Measurements from ENCODE around the gene EIF4A3.
"Not testable (repeated sequence)": the region's sequence is repeated elsewhere in the genome, so short reads cannot be mapped to it uniquely, and the experiment has no call there.

EIF4A3 gene

DNA sequence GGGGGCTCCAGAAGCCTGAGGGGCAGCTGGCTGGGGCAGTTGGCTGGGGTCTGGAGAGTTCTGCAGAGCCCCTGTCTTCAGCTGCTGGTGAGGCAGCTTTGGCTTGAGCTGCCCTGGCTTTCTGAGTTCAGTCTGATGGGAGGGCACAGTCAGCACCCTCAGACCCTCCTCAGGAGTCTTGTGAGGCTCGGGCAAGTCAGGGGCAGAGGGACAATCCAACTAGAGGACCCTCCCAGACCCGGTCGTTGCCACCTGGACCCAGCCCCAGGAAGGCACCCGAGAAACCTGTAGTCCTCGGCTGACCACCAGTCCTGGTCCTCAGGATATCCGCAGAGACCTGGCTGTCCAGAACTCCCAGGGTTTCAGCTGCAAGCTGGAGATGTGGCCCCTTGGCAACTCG, 24.8 kb upstream of the EIF4A3 start:
- DNase-seq, result no peak

DNA sequence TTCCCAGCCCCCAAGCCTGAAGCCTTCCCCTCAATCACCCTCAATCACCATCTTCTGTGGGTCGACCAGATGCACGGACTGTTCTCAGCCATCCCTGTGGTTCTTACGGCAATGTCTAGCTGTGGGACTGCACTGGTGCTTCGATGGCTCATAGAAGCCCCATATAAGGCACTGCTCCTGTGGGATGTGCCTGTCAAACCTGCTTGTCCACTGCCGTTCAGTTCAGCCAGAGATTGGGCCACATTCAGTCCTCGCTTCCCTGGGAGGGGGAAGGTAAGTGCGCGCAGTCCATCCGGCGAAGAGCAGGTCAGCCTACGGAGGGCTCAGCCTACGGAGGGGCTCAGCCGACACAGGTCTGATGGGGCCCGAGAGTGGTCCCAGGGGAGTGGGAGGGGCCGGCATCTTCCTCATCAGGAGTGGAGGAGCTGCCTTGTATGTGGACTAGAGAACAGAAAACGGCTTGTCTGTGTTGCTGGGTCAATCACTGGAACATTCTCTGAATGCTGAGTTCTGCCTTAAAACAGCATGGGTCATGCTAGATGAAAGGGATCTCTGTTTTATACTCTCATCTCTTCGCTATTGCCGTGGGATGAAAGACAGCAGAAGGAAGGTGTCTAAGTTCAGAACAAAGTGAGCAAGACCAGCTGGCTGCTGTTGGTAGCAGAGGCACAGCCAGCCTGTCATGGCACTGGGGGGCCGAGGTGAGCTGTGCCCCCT, 23.0 kb upstream of the EIF4A3 start, which contains the start of gene CARD14:
CARD14 (plus strand) TSS at position 247 of the 717 bp plus-strand sequence. CDS start 11,409 bp downstream, outside the sequence.
- DNase-seq, result no peak

DNA sequence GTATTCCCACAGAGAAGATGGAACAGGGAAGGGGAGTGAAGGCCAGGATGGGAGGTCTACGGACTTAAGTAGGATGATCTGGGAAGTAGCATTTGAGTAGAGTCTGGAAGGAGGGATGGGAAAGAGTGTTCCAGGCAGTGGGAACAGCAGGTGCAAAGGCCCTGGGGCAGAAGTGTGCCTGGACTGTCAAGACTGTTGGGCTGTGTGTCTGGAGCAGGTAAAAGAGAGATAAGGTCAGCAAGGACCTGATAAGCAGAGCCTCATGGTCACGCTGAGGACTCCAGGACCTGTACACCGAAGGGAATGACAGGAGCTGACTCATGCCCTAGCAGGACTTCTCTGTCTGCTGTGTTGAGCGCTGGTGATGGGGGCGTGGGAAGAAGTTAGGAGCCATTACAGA, 22.2 kb upstream of the EIF4A3 start:
- DNase-seq, result no peak

DNA sequence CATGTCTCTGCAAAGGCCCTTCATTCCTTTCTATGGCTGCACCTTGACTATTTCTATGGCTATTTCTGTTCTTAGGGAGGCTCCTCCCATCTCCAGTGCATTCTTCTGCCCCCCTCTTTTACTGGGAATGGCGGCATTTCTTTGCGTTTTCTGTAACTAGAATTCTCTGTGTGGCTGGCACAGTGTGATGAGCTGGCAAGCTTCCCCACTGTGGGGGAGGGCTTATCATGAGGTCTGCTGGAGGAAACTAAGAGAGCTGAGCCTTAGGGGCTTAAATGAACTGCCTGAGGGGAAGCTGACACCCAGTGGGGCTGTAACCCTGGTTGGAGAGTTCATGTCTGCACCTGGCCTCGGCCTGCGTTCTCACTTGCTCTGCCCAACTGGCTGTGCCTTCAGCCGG, 21.4 kb upstream of the EIF4A3 start:
- DNase-seq, result no peak

DNA sequence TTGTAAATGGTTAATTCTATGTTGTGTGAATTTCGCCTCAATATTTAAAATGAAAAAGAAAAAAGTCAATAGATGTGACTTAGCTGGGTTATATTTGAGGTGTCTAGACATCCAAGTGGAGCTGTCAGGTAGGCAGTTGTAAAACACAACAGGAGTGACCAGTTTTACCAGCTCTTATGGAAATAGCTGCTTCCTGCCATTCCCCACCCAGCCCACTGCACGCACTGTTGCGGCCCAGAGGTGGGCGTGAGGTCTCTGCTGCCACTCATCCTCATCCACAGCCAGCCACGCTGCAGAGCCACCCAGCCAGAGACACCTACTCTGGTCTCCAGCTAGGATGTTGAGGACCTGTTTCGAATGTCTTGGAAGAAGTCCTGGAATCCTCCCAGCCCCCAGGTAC, 19.5 kb upstream of the EIF4A3 start:
- no peak for DNase-seq

DNA sequence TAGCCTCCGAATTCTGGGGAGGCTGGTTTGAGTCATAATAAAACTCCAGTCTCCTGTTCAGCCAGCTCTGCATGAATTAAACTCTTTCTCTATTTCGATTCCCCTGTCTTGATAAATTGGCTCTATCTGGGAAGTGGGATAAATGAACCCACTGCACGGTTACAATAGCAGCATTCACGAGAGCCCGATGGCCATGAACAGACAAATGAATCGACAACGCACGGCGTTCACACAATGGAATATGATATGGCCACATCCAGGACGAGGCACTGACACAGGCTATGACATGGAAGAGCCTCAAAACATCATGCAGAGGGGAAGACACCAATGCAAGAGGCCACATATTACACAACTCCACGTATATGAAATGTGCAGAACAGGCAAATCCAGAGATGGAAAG, 17.3 kb upstream of the EIF4A3 start:
- DNase-seq, result no peak

DNA sequence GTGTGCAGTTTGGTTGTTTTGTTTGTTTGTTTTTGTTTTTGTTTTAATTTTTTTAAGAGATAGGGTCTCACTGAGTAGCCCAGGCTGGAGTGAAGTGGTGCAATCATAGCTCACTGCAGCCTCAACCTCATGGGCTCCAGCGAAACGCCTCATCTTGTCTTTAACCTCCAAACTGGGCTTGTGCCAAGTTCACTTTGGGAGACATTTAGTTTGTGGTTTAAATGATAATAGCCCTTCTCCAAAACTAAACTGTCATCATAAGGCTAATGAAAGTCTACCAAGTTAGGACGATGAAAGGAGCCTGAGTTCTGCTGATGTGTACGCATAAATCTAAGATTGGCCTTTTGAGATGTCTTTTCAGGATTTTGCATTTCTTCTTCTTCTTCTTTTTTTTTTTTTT, 16.4 kb upstream of the EIF4A3 start:
- DNase-seq, result peak; percentile 24

DNA sequence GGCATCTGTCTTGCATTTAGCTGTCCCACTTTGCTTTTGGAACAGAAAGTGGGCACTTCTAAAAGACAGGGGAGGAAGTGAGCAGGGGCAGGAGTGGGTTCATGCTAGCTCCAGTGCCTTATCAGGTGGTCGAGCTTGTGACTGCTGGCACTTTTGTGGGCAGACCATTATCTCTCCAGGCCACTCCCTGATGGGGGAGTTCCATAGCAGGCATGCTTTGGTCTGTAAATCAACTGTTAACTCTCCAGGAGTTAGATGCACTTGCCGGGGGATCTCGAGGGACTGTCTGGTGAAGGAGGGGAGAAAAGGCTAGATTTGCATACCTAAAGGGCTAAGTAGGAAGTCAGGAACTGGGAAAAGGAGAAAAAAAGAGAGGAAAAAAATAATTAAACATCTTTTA, 13.6 kb upstream of the EIF4A3 start:
- no peak for DNase-seq

DNA sequence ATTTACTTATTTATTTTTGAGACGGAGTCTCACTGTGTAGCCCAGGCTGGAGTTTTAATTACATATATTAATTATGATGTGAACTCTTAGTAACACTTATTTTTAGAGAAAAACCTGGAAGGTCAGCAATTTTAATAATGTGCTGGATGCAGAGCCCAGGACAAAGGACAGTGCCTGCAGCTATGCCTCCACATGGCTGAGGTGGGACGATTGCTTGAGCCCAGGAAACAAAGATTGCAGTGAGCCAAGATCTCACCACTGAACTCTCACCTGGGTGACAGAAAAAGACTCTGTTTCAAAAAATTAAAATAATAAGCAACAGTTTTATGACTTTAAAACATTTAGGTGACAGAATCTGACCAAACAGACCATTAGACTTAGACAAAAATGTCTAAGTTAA, 11.9 kb upstream of the EIF4A3 start:
- DNase-seq, result no peak

DNA sequence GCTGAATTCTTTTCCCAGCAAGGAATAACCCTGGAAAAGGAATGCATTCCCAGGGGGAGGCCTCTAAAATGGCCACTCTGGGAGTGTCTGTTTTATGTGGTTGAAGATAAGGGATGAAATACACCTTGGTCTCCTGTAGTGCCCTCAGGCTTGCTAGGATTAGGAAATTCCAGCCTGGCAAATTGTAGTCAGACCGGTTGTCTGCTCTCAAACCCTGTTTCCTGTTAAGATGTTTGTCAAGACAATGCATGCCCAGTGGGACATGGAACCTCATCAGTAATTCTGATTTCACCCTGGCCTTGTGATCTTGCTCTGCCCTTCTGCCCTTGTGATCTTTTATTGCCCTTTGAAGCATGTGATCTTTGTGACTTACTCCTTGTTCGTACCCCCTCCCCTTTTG, 8.7 kb upstream of the EIF4A3 start:
- not testable (repeated sequence) for DNase-seq

DNA sequence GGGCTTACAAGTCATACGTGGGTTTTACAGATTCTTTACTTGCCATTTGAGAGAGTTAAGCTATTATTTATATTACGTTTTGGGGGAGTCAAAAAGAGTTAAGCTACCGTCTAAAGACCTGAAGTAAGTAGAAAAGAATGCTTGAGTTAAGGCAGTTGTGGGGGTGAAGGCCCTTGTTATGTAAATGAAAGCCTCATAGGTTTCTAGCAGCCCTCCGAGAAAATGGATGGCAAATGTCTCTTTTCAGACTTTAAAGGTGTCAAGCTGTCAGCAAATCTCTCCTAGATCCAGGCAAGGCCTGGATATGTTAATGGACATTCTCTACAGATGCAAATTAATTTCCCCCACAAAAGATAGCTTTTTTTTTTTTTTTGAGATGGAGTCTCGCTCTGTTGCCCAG, 7.2 kb upstream of the EIF4A3 start:
- DNase-seq, result no peak

DNA sequence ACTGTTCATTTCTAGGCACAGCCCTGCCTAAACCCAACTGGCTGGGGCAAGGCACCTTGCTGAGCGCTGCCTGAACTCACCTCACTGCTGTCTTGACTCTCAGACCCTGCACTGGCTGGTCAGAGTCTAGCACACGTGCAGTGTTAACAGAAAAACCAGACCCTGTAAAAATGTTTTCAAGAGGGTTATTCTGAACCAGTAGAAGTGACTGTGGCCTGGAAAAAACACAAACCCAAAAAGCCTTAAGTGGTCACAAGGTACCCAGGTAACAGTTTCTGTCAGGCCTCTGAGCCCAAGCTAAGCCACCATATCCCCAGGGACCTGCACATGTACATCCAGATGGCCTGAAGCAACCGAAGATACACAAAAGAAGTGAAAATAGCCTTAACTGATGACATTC, 6.1 kb upstream of the EIF4A3 start:
- no peak for DNase-seq

DNA sequence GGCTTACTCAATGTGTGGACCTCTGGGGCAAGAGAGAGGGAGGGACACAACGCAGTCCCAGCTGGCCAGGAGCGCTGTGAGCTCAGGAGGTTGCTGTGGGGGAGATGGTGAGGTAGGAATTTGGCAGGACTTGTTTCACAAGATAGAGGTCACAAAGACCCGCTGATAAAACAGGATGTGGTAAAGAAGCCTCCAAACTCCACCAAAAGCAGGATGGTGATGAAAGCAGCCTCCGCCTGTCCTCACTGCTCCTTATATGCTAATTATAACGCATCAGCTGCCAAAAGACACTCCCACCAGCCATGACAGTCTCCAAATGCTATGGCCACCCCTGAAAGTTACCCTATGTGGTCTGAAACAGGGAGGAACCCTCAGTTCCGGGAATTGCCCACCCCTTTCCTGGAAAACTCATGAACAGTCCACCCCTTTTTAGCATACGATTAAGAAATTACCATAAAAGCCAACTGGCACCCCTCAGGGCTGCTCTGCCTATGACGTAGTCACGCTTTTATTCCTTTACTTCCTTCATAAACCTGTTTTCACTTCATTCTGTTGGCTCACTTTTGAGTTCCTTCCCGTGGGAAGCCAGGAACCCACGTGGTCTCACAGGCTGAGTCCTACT, 5.3 kb upstream of the EIF4A3 start:
- peak; percentile 59 for DNase-seq

DNA sequence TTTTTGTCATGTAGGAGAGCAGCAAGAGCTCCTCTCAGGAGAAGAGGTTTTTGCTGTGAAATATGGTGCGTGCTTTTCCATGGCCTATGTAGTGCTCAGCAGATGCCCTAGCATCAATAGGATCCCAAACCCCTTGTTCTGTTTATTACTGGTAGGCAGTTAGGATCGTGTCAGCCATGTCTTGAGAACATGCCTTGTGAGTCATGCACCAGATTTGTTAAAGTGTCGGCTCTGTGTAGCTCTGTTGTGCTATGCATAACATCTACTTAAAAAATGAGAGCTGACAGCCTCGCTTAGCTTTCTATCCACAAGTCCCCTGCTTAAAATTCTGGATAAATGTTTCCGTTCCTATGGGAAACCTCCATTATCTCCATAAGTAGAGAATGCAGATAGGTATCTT, 4.4 kb upstream of the EIF4A3 start:
- peak; percentile 63 for DNase-seq

DNA sequence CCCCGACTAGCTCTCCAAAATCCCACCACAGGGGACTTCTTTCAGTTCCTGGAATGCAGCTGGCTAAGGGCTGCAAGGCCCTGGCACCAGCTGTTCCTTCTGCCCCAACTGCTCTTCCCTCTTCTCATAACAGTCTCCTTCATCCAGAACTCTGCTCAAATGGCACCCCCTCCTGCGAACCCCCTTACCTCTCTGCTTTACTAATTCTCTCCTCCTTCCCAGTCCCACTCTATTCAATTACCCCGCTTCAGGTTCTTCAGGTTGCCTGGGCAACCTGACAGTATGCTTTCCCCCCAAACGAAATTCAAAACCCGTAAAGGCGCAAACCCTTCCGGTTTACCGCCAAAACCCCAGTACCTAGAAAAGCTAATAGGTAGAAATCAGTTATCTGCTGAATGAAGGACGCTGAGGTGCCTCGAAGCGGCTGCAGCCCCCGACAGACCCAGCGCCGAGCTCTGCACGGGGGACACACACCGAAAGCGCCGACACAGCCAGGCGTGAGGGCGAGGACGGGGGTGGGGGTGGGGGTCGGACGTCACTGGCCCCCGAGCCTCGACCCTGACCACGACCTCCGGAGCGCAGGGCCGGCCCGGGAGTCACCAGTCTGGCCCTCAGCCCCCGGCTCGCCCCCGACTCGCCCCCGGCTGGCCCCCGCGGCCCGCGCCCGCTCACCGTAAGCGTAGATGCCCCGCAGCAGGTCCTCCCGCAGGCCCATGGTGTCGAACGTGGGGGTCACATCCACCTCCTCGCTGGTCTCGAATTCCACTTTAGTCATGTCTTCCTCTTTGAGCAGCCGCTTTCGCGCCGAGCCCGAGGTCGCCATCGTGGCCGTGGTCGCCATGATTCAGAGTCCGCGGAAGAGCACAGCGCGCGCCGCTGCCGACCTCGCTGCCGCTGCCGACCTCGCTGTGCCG, 550 bp downstream of the EIF4A3 start:
- no peak for DNase-seq

DNA sequence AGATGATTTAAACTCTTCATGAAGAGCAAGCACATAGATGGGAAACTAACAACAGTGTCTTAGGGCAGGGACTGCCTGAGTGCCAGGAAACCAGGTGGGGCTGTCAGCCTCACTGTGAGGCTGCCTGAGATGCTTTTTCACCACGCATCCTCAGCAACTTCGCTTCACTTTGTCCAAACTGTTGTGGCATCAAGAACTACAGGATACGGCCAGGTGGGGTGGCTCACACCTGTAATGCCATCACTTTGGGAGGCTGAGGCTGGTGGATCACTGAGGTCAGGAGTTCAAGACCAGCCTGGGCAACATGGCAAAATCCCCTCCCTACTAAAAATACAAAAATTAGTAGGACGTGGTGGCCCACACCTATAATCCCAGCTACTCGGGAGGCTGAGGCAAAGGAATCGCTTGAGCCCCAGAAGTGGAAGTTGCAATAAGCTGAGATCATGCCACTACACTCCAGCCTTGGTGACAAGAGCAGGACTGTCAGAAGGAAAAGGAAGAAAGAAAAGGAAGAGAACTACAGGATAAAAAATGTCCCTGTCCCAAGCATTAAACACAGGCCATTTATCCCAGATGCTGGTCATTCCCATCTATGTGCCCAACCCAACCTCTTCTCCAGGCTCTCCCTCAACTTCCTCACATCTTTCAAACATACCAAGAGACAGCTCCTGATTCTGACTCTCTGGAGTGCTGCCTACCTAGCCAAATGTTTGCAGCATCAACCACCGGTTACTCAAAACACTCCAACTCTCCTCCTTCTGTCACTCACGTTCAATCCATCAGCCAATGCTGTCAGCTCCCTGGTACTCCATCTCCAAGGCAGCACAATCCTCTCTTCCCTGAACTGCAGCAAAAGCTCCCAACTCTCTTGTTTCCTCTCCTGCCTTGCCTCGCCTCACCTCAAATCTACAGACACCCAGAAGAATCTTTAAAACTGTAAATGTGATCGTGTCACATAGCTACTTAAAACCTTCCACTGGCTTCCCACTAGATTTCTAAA, 1.6 kb downstream of the EIF4A3 start:
- DNase-seq, result no peak

DNA sequence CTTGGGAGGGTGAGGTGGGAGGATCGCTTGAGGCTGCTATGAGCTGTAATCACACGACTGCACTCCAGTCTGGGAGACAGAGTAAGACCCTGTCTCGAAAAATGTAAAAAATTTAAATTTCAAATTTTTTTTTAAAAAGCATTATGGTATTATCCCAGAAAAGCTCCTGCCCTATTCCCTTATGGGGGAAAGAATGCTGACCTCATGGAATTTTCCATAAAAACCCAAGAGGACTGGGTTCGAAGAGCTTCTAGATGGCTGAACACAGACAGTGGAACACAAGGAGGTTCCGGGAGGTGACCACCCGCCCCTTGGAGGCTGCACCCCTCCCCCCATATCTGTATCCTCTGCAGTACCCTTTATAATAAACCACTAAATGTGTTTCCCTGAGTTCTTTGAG, 4.0 kb downstream of the EIF4A3 start:
- DNase-seq, result no peak

DNA sequence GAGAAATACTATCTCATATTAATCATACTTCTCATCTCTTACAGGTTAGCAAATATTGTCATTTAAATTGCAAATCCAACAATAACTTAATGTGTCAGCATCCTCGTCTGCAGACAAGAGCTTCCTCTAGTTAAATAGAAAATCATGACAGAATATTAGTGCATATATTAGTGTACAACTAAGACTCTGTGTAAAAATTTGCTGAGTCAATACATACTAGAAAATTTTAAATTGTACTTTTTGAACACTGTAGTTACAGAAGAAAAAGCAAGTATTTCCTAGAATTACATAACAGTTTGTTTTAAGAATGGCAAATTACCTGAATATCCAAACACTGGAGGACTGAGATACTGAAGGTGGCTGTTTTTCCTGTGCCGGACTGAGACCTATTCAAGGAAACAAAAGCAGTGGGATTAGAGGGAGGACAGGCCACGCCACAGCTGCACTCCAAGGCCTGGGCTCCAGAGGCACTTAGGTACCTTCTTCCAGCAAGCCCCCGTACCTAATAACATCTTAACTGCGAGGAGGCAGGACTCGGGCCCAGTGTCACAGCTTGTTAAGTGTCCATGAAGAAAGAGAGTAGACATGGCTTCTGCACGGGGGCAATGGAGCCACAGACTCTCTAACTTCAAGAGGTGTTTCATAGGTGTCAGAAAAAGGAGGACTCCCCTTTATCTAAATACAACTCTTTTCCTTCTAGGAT, 5.3 kb downstream of the EIF4A3 start:
- DNase-seq, result no peak

DNA sequence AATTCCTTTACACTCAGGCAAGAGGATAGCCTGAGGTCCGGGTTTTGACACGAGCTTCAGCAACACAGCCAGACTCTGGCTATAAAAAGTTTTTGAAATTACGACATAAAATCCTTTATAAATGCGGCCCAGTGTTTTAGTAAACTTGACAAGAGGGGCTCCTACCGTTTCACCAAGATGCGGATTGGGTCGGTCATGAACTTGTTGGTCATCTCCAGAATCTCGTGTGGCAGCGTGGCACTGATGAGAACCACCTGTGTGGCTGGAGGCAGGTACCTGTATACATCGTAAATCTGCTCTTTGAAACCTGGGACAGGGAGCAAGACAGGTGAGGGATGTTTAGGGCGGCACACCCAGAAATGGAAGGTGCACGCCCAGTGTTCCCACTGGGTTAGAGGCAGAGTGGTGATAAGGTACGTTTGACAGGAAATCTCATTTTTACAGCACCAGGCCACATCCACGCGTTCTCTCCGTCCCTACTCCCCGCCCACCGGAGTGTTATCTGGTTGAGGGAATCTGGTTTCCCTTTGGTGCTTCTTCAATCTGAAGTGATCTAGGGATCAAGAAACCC, 8.0 kb downstream of the EIF4A3 start:
- DNase-seq, result no peak

DNA sequence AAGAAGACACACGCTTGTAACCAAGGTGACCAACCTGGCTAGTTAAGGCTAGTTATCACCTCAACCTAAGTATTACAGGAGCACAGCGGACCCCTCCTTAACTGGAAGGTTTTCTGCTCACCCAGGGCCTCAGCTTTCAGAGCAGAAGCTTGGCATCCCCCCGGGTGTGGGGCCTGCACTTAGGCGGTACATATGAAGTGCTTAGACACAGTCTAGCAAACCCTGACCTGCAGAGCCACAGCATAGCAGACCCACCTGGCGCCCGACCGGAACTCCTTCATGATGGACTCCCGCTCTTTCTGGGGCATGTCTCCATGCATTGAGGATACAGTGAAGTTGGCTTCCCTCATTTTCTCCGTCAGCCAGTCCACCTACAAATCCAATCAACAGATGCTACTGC, 9.8 kb downstream of the EIF4A3 start:
- no peak for DNase-seq

DNA sequence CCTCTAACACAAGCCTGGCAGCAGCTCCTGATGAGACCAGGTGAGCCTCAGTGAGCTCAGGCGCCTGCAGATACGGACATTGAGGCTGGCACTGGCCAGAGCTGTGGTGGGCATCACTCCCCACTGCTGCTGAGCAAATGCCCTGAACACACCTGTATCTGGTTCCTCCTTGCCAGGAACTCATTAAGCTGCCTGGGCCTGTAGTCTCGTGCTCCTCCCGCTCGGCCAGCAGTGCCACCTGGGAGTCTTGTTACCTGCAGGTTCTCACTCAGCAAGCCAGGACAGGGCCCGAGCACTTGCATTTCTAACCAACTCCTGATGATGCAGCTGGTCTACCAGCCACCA, 13.3 kb downstream of the EIF4A3 start:
- DNase-seq, result no peak
